ENCODE data around the gene IL17B.
"Not testable (repeated sequence)": the region's sequence is repeated elsewhere in the genome, so short reads cannot be mapped to it uniquely, and the experiment has no call there.

The IL17B gene

GRCh38 chr5:149398747-149399266, 19.7 kb upstream of the IL17B start:
- H3K27ac ChIP-seq (ENCODE audit: insufficient read depth in 1 of 2, low read depth in 1 of 2, low read length in 2 of 2, poor library complexity in 1 of 2, severe bottlenecking in 2 of 2); DNase-seq; H3K36me3 ChIP-seq (ENCODE audit: control insufficient read depth in 4 of 4, insufficient read depth in 4 of 4, low read length in 3 of 4); H3K27me3 ChIP-seq (replicated peaks in 2 of 5; ENCODE audit: control insufficient read depth in 4 of 5, insufficient read depth in 5 of 5, low read length in 4 of 5); H3K4me1 ChIP-seq (ENCODE audit: control extremely low read depth in 1 of 4, control insufficient read depth in 4 of 4, insufficient read depth in 4 of 4, low read length in 3 of 4); H3K9me3 ChIP-seq (ENCODE audit: control extremely low read depth in 1 of 5, control insufficient read depth in 4 of 5, insufficient read depth in 2 of 5, low read depth in 1 of 5, low read length in 4 of 5); POLR2A ChIA-PET; H3K4me3 ChIP-seq (ENCODE audit: control insufficient read depth in 1 of 7, extremely low read depth in 1 of 7, insufficient read depth in 4 of 7, low read depth in 2 of 7, low read length in 6 of 7): not testable (repeated sequence)
- CTCF ChIA-PET: interaction anchor here (0.8 to 1.2 kb wide), 2 partner anchors 22 to 82 kb away, joined by 3 to 4 read pairs; no protein-coding TSS in a partner anchor
- 86% methylated on average over 5 of the region's 7 CpGs for whole genome bisulfite sequencing (ENCODE audit: insufficient coverage)

GRCh38 chr5:149397530-149397929, 18.4 kb upstream of the IL17B start:
- POLR2A ChIA-PET: no interaction called here
- Histone ChIP-seq H3K36me3 (ENCODE audit: control insufficient read depth in 4 of 4, insufficient read depth in 4 of 4, low read length in 3 of 4) (no peaks in the 10 kb centered on the region), H3K4me1 (ENCODE audit: control extremely low read depth in 1 of 4, control insufficient read depth in 4 of 4, insufficient read depth in 4 of 4, low read length in 3 of 4) (no peaks in the 10 kb centered on the region), H3K27ac (ENCODE audit: insufficient read depth in 1 of 2, low read depth in 1 of 2, low read length in 2 of 2, poor library complexity in 1 of 2, severe bottlenecking in 2 of 2) (no peak overlapping the region), H3K4me3 (ENCODE audit: control insufficient read depth in 1 of 7, extremely low read depth in 1 of 7, insufficient read depth in 4 of 7, low read depth in 2 of 7, low read length in 6 of 7) (no peak overlapping the region), H3K9me3 (ENCODE audit: control extremely low read depth in 1 of 5, control insufficient read depth in 4 of 5, insufficient read depth in 2 of 5, low read depth in 1 of 5, low read length in 4 of 5) (no peaks in the 10 kb centered on the region), H3K27me3 (replicated peaks in 2 of 5; ENCODE audit: control insufficient read depth in 4 of 5, insufficient read depth in 5 of 5, low read length in 4 of 5) (no peaks in the 10 kb centered on the region)
- CTCF ChIA-PET: no interaction called here
- no peak for DNase-seq
- 94% methylated on average over 5 of the region's 6 CpGs for WGBS (ENCODE audit: insufficient coverage)

- DNase-seq; H3K4me1 ChIP-seq (ENCODE audit: control extremely low read depth in 1 of 4, control insufficient read depth in 4 of 4, insufficient read depth in 4 of 4, low read length in 3 of 4); H3K27ac ChIP-seq (ENCODE audit: insufficient read depth in 1 of 2, low read depth in 1 of 2, low read length in 2 of 2, poor library complexity in 1 of 2, severe bottlenecking in 2 of 2); H3K9me3 ChIP-seq (ENCODE audit: control extremely low read depth in 1 of 5, control insufficient read depth in 4 of 5, insufficient read depth in 2 of 5, low read depth in 1 of 5, low read length in 4 of 5); H3K36me3 ChIP-seq (ENCODE audit: control insufficient read depth in 4 of 4, insufficient read depth in 4 of 4, low read length in 3 of 4); H3K27me3 ChIP-seq (replicated peaks in 2 of 5; ENCODE audit: control insufficient read depth in 4 of 5, insufficient read depth in 5 of 5, low read length in 4 of 5); POLR2A ChIA-PET; H3K4me3 ChIP-seq (ENCODE audit: control insufficient read depth in 1 of 7, extremely low read depth in 1 of 7, insufficient read depth in 4 of 7, low read depth in 2 of 7, low read length in 6 of 7): not testable (repeated sequence)
- CTCF ChIA-PET: interaction anchor here (0.7 to 1.4 kb wide), 6 partner anchors 10 to 45 kb away, joined by 3 to 4 read pairs (median 3); no protein-coding TSS in a partner anchor
These were observed 15.9 kb upstream of the IL17B start for GRCh38 chr5:149394996-149395395.

GRCh38 chr5:149392718-149393117, 13.6 kb upstream of the IL17B start:
- POLR2A ChIA-PET: no interaction called here
- Histone ChIP-seq H3K9me3 (ENCODE audit: control extremely low read depth in 1 of 5, control insufficient read depth in 4 of 5, insufficient read depth in 2 of 5, low read depth in 1 of 5, low read length in 4 of 5) (no peaks in the 10 kb centered on the region), H3K36me3 (ENCODE audit: control insufficient read depth in 4 of 4, insufficient read depth in 4 of 4, low read length in 3 of 4) (no peaks in the 10 kb centered on the region), H3K27ac (ENCODE audit: insufficient read depth in 1 of 2, low read depth in 1 of 2, low read length in 2 of 2, poor library complexity in 1 of 2, severe bottlenecking in 2 of 2) (no peak overlapping the region), H3K4me1 (ENCODE audit: control extremely low read depth in 1 of 4, control insufficient read depth in 4 of 4, insufficient read depth in 4 of 4, low read length in 3 of 4) (no peaks in the 10 kb centered on the region), H3K4me3 (ENCODE audit: control insufficient read depth in 1 of 7, extremely low read depth in 1 of 7, insufficient read depth in 4 of 7, low read depth in 2 of 7, low read length in 6 of 7) (no peak overlapping the region), H3K27me3 (replicated peaks in 2 of 5; ENCODE audit: control insufficient read depth in 4 of 5, insufficient read depth in 5 of 5, low read length in 4 of 5) (no peaks in the 10 kb centered on the region)
- DNase-seq: peak in 2 of 3 donors; percentile 7 to 32
- CTCF ChIA-PET: interaction anchor here (1.0 to 1.3 kb wide), 3 partner anchors 11 to 21 kb away, joined by 3 to 5 read pairs (median 5); no protein-coding TSS in a partner anchor
- WGBS (ENCODE audit: insufficient coverage): 82% methylated on average over 1 of the region's 19 CpGs

- H3K27me3 ChIP-seq (replicated peaks in 2 of 5; ENCODE audit: control insufficient read depth in 4 of 5, insufficient read depth in 5 of 5, low read length in 4 of 5): no peaks in the 10 kb centered on the region
- H3K27ac ChIP-seq (ENCODE audit: insufficient read depth in 1 of 2, low read depth in 1 of 2, low read length in 2 of 2, poor library complexity in 1 of 2, severe bottlenecking in 2 of 2): no peak overlapping the region
- ChIA-PET CTCF (interaction anchor here (0.8 to 2.2 kb wide), 2 partner anchors 20 to 34 kb away, joined by 3 to 10 read pairs; partner anchors contain the start of gene PCYOX1L), POLR2A (no interaction called here)
- 88% methylated on average over 5 of the region's 6 CpGs for WGBS (ENCODE audit: insufficient coverage)
- H3K36me3 ChIP-seq (ENCODE audit: control insufficient read depth in 4 of 4, insufficient read depth in 4 of 4, low read length in 3 of 4): no peaks in the 10 kb centered on the region
- no peak overlapping the region for H3K4me3 ChIP-seq (ENCODE audit: control insufficient read depth in 1 of 7, extremely low read depth in 1 of 7, insufficient read depth in 4 of 7, low read depth in 2 of 7, low read length in 6 of 7)
- no peaks in the 10 kb centered on the region for H3K4me1 ChIP-seq (ENCODE audit: control extremely low read depth in 1 of 4, control insufficient read depth in 4 of 4, insufficient read depth in 4 of 4, low read length in 3 of 4)
- no peaks in the 10 kb centered on the region for H3K9me3 ChIP-seq (ENCODE audit: control extremely low read depth in 1 of 5, control insufficient read depth in 4 of 5, insufficient read depth in 2 of 5, low read depth in 1 of 5, low read length in 4 of 5)
- DNase-seq: no peak
These were observed 12.4 kb upstream of the IL17B start for GRCh38 chr5:149391524-149391923.

GRCh38 chr5:149391076-149391475, 12.0 kb upstream of the IL17B start:
- H3K4me3 ChIP-seq (ENCODE audit: control insufficient read depth in 1 of 7, extremely low read depth in 1 of 7, insufficient read depth in 4 of 7, low read depth in 2 of 7, low read length in 6 of 7); DNase-seq; H3K9me3 ChIP-seq (ENCODE audit: control extremely low read depth in 1 of 5, control insufficient read depth in 4 of 5, insufficient read depth in 2 of 5, low read depth in 1 of 5, low read length in 4 of 5); H3K27ac ChIP-seq (ENCODE audit: insufficient read depth in 1 of 2, low read depth in 1 of 2, low read length in 2 of 2, poor library complexity in 1 of 2, severe bottlenecking in 2 of 2); H3K36me3 ChIP-seq (ENCODE audit: control insufficient read depth in 4 of 4, insufficient read depth in 4 of 4, low read length in 3 of 4); H3K27me3 ChIP-seq (replicated peaks in 2 of 5; ENCODE audit: control insufficient read depth in 4 of 5, insufficient read depth in 5 of 5, low read length in 4 of 5); H3K4me1 ChIP-seq (ENCODE audit: control extremely low read depth in 1 of 4, control insufficient read depth in 4 of 4, insufficient read depth in 4 of 4, low read length in 3 of 4); POLR2A ChIA-PET: not testable (repeated sequence)
- CTCF ChIA-PET: interaction anchor here (0.7 to 2.2 kb wide), 8 partner anchors 10 to 70 kb away, joined by 3 to 10 read pairs (median 4); partner anchors contain the start of gene PCYOX1L
- 89% methylated on average over 5 of the region's 6 CpGs for WGBS (ENCODE audit: insufficient coverage)

- H3K36me3 ChIP-seq (ENCODE audit: control insufficient read depth in 4 of 4, insufficient read depth in 4 of 4, low read length in 3 of 4): no peaks in the 10 kb centered on the region
- 89% methylated on average over 8 of the region's 11 CpGs for WGBS (ENCODE audit: insufficient coverage)
- CTCF ChIA-PET: interaction anchor here (1.0 to 2.2 kb wide), 12 partner anchors 10 to 173 kb away, joined by 3 to 10 read pairs (median 4); partner anchors contain the start of gene IL17B
- H3K27ac ChIP-seq (ENCODE audit: insufficient read depth in 1 of 2, low read depth in 1 of 2, low read length in 2 of 2, poor library complexity in 1 of 2, severe bottlenecking in 2 of 2): no peak overlapping the region
- no peak overlapping the region for H3K4me3 ChIP-seq (ENCODE audit: control insufficient read depth in 1 of 7, extremely low read depth in 1 of 7, insufficient read depth in 4 of 7, low read depth in 2 of 7, low read length in 6 of 7)
- H3K27me3 ChIP-seq (replicated peaks in 2 of 5; ENCODE audit: control insufficient read depth in 4 of 5, insufficient read depth in 5 of 5, low read length in 4 of 5): no peaks in the 10 kb centered on the region
- POLR2A ChIA-PET: no interaction called here
- peaks cover 0 to 8% (median 6%) of the 10 kb centered on the region in 4 experiments for H3K4me1 ChIP-seq (ENCODE audit: control extremely low read depth in 1 of 4, control insufficient read depth in 4 of 4, insufficient read depth in 4 of 4, low read length in 3 of 4)
- H3K9me3 ChIP-seq (ENCODE audit: control extremely low read depth in 1 of 5, control insufficient read depth in 4 of 5, insufficient read depth in 2 of 5, low read depth in 1 of 5, low read length in 4 of 5): no peaks in the 10 kb centered on the region
- DNase-seq: no peak
These were observed 10.7 kb upstream of the IL17B start for GRCh38 chr5:149389552-149390495.
